GM19468 (cell line): ENCODE measurements around the gene SSX4B.
"Not testable (repeated sequence)": the region's sequence is repeated elsewhere in the genome, so short reads cannot be mapped to it uniquely, and the experiment has no call there.

Experiments used
- ATAC-seq: cut with Tn5 transposase; IDR thresholded peaks from one replicate; pipeline ENCODE4 v1.9.1; 2021; ENCODE audit warnings: mild to moderate bottlenecking, moderate library complexity, moderate number of reproducible peaks; ENCODE audit not compliant: unreplicated experiment; ENCODE audit errors: extremely low read depth

SSX4B gene

GRCh38 chrX:48356315-48357094 is 55.3 kb downstream of the SSX4B start, which contains the start of gene SSX3:
Gene SSX3 (minus strand): TSS chrX:48356703. CDS start chrX:48355249, 1,454 bp downstream.
- not testable (repeated sequence) for ATAC-seq
